Brain pericyte (primary cell): ENCODE measurements around the gene SMIM13.

Source experiments
- DNase-seq: peaks from one replicate; pipeline ENCODE4 v3.0.0-alpha.2; 2012; ENCODE audit warnings: low read depth, low spot score

Gene SMIM13

DNA sequence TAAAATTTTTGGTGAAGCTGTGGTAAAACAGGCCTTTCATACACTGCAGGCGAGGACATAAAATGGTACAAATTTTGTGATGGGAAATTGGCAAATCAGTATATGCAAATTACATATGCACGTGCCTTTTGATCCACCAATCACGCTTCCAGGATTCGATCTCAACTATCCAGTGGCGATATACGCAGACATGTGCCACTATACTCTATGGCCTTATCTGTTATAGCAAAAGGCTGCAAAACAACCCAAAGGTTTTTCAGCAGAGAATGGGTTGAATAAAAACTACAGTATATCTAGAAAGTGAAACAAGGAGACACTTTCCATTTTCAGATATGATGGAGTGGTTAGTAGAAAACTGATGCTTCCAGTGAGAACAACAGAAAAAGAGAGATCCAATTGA lies 59.8 kb downstream of the SMIM13 start:
- no peak for DNase-seq

DNA sequence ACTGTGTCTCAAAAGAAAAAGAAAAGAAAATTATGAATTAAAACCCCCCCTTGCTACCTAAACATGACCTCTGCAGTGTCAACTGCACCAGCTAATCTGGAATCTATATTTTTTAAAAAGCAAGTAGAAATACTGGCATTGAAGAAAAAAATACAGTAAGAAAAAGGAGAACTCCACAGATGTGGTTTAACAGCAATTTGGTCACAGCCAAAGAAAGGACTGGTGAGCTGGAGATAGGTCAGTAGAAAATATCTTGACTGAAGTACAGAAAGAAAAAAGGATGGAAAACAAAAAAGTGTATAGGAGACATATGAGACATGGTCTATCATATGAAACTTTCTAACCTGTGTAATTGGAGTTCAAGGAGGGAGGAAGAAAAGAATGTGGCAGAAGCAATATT lies 62.0 kb downstream of the SMIM13 start:
- no peak for DNase-seq

DNA sequence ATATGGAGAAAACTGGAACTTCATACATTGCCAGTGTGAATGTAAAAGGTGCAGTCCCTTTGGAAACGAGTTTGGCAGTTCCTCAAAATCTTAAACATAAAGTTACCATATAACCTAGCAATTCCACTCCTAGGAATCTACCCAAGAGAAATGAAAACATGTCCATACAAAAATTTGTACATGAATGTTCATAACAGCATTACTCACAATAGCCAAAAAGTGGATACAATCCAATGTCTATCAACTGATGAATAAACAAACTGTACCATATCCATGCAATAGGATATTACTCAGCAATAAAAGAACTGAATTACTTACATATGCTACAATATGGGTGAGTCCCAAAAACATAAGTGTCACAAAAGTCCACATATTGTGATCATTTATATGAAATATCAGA lies 66.6 kb downstream of the SMIM13 start:
- DNase-seq = no peak

DNA sequence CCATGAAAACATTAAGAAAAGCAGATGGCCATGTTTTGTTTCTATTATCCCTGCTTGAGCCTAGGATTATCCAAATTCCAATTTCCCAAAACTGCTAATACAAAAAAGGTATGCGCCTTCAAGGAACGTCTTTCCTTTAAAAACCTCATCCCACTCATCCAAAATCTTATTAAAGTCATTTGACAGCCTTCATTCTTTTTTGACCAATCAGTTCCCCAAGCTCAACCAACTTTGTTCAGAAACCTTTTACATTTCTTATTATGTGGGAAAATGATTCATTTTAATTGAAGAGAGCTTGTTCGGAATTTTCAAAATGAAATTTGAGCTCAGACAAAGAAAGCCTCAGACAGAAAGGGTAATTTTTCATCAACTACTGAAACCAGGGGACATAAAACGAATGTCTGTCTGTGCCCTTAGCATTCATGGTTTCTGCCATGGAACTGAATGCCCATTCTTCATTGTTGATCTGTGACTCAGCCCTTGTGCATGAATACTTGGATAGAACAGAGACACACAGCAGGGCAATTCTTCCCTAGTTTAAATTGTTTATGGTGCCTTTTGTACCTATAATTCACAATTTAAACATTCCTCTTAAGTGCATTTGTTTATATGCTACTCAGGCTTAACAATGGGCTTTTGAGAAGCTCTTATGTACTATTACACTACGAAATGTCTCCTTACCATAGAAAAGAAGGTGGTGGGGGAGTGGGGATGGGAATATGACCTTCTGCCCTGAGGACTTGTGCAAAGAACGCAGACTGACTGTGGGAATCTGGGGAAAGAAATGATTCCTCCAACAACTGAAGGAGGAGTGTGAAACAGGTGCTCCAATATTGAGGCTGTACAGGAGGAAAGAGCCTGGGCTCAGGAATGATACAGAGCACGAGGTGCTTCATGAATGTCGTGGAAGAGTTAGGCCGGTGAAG lies 67.7 kb downstream of the SMIM13 start:
- DNase-seq = no peak

DNA sequence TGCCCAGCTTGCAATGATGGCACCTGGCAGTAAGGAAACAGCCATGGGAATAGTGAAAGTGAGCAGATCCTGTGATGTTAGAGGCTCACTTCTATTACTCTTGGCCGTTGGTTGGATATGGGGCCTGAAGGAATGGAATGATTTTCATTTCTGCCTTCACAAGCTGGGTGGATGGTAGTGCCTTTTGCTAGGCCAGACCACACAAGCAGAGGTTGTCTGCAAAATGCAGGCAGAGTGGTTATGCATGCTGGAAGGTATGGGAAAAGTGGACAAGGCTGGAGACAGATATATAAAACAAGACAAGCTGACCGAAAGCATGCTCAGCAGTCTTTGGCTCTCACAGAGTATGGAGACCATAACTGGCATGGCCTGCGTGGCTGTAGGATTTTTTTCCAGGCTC lies 68.6 kb downstream of the SMIM13 start:
- no peak for DNase-seq

DNA sequence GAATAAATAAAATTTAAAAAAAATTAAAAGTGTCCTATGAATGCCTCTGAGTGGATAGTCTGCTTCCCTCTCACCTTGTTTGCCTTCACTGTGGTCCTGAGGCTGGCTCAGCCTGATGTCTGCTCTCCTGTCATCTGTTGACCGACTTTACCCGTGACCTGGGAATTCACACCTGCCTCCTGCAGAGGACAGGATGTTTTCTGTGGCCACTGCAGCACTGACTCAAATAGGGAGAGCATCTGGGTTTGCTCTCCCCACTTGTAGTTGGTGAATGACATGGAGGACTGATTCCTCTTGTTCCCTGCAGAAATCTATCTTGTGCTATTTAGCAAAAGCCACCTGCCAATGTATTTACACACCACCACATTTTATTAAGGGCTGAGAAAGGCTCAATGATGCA lies 70.3 kb downstream of the SMIM13 start:
- DNase-seq = no peak

DNA sequence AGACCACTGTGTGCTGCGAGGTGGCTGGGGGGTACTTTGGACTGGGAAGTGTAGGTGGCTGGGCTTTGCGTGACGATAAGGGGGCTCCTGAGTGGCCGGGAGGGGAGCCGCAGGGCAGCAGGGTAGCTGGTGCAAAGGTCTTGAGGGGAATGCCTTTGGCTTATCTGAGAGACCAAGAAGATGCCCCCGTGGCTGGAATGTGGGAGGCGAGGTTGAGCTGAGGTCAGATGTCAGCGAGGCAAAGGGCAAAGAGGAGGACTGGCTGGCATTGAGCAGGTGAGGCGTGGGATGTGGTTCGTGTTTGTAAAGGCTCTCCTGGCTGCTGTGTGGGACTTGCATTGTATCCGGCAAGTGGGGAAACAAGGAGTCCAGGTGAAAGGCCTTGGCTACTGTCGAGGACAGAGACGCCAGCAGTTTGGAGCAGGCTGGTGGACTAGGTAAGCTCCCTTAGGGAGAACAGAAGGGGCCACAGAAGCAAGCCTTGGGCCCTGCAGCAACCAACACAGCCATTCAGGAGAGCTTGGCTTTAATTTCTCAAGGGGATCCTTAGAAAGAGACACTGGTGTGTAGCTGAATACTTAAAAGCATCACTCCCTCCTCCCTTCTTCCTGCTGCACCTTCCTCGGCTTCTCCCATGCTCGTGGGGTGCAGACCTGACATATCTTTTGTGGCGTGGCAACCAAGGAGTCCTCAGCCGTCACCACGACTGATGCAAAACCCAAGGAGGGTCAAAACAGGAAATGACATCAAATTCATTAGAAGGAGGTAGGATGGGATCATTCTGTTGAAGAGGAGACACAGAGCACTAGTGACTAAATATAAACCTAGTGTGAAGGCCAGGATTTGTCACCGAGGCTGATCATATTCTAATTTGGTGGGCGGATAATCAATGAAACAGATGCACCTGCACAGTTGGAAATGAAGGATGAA lies 71.3 kb downstream of the SMIM13 start:
- no peak for DNase-seq

DNA sequence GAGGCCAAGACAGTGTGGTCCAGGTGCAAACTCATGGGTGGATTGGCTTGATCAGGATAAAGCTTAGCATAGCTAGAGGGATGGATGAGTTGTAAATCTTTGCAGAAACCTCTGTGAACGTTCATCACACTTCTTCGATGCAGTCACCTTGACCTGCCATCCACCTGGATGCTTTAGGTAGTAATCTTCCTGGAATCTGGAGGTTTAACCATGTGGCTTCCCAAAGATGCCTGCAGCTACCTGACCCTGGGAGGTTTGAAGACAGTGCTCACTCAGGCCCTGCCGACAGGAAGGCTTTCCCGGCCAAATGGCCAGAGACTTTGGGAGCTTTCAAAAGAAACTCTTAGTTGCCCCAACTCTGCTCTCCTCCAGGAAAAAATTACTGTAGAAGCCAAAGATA lies 73.3 kb downstream of the SMIM13 start:
- no peak for DNase-seq

DNA sequence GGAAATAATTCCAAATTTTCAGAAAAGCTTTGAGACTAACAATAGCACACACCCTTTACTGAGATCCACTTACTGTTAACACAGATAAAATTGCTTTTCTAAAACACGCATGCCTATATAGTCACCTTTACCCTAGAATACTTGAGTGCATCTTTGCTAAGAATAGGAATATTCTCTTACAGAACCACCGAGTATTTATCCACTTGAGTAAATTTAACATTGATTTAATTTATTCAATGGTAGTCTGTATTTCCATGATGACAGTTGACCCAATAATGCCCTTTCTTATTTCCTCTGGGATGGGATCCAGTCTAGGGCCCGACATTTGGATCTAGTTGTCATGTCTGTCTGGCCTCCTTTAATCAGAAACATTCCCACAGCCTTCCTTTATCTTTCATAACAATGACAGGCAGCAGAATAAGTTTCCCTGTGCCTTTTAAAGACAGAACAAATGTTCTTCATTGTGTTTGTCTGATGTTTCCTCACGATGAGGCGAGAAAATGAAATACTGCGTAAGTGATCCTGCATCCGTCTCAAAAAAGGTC lies 74.5 kb downstream of the SMIM13 start:
- no peak for DNase-seq

DNA sequence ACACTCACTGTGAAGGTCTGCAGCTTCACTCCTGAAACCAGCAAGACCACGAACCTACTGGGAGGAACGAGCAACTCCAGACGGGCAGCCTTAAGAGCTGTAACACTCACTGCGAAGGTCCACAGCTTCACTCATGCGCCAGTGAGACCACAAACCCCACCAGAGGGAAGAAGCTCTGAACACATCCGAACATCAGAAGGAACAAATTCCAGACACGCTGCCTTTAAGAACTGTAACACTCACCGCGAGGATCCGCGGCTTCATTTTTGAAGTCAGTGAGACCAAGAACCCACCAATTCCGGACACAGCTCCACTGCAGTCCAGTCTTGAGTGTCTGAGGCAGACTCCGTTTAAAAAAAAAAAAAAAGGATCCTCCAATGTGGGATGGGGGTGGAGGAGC lies 78.3 kb downstream of the SMIM13 start:
- no peak for DNase-seq

DNA sequence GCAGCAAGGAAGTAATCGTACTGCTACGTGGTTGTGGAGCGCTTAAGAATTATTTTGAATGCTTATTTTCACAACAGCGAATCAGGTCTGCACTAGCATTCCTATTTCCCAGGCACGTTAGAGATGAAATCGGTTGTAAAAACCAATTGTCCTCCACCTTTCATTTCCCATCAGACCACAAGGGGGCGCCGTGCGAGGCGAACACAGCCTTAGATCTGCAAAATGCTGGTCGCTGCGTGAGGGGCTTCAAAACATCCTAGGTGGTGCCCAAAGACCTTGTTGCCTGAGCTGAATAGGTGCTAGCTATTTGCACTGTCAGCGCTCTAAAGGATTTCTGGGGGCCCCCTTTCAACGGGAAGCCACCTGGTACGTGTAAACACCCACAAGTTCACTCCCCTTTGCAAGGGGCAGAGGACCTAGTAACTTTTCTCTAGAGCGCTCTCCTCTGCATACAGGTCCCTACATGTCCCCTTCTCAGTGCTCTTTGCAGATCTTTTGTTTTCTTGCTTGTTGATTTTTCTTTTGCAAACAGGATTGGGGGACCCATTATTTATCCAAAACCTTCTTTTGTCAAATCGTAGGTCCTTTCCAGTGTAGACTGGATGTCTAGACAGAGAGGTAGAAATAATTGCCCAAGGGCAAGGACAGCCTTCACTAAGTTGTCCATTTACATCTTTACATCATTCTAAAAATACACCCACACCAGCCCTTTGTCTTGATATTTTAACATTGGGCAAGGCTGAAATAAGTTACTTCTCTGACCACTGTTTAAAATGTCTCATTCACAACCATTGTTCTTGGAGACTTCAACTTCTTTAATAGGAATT lies 79.1 kb downstream of the SMIM13 start:
- no peak for DNase-seq

DNA sequence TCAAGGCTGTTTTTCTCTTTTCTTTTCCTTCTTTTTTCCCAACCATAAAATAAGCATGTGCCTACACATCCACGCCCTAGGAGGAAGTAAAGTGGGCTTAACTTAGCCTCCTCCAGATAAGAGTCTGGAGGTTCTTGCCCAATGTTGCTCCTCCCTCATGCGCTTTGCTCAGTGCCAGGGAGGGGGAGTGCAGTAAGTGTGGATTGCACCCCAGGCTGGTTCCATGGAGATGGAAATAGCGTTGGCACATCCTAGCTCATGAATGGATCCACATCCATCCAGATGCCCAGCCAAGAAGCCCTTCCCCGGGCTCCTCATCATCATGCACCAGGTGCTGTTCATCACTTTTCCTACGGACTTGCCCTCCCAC lies 80.6 kb downstream of the SMIM13 start:
- no peak for DNase-seq

DNA sequence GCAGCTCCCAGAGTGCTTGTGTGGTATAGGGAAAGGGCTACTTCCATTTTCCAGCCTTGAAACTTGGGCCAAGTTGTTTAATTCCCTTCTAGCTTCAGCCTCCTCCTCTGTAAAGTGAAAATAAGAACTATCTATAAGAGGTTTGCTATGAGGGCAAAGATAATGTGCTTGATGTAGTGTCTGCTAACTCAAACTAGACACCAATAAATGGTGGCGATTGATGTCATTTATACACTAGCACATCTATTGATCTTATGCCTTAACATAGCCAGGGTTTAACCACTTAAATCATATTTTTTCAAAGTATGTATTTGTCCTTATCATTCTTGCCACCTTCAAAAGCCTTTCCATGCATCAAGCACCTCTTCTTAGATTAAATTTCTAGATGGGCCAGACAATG lies 83.6 kb downstream of the SMIM13 start:
- DNase-seq = no peak

DNA sequence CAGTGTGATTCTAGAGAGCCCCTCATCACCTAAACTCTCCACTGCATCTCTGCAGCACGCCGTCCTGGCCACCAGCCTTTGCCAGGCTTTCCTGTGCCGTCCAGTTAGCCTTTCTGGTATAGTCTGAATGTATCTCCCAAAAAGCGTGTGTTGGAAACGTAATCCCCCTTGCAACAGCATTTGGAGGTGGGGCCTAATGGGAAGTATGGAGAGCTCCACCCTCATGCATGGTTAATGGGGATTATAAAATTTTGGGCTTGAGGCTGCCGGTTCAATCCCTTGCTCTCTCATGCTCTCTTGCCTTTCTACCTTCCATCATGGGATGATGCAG lies 85.4 kb downstream of the SMIM13 start:
- DNase-seq = no peak

DNA sequence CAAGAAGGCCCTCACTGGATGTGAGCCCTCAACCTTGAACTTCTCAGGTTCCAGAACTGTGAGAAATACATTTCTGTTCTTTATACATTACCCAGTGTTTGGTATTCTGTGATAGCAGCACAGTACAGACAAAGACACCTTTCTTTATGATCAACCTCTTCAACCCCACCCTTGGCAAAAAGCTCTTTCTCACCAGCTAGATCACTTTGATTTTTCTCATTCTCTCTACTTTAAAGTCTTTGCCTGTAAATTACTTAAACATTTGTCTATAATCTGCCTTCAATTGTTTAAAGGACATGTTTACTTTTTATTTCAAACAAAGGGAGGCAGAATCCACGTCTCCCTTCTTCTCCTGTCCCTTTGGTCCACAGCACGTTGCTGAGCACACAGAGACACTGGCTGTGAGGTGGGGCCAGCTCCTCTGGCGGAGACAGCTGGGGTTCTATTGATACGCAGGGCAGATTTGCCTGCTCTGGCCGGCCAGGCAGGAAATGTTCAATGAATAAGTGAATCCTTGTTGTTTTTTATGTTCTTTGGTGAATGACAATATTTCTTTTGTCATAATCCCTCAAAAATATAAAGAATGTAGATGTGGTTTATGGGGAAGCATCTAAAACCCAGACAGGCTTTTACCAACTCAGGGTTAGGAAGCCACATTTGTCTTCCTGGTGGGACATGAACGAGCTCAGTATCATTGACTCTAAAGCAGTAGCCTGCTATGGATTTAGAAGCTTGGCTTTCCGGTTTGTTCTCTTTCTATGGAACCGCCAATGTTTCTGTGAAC lies 86.0 kb downstream of the SMIM13 start:
- no peak for DNase-seq

DNA sequence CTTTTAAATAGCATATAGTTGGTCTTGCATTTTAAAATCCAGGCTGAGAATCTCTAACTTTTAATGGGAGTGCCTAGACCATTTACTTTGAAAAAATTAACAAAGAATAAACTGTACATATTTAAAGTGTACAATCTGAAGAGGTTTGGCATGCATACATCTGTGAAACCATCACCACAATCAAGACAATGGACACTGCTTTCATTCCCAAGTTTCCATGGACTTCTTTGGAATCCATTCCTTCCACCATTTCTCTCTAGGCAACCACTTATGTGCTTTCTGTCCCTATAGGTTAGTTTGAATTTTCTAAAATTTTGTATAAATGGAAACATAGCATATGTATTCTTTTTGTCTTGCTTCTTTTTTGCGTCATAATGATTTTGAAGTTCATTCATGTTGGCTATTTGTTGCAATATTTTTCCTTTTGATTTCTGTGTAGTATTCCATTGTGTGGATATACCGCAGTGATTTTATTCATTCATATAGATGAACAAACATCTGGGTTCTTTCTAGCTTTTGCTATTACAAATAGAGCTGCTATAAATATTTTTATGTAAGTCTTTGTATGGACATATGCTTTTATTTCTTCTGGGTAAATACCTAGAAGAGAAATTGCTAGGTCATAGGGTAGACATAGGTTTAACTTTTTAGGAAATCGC lies 88.0 kb downstream of the SMIM13 start:
- DNase-seq = no peak

DNA sequence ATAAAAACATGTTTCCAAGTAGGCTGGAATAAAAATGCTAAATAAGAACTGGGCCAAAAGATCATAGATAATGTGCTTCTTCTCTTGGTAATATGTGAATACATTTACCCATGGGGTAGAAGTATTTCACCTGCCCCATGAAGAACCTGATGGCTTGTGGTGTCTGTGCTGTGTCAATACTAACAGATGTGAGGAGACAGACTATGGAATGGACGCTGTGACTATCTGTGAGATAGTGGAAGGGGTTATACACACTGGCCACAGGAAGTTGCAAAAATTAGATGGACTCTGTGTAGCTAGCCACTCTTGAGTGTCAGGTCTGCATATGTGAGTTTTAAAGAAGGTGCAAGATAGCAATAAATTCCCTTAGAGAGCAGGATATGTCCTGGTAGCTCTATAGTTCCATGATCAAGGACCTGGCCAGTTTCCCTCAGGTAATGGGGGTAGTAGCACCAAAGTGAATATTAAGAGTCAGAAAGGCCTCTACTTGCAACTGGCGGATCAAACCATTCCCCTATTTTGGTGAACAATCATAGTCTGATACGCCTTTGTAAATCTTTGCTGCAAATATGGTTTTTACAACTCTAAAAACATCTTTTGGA lies 90.2 kb downstream of the SMIM13 start:
- no peak for DNase-seq

DNA sequence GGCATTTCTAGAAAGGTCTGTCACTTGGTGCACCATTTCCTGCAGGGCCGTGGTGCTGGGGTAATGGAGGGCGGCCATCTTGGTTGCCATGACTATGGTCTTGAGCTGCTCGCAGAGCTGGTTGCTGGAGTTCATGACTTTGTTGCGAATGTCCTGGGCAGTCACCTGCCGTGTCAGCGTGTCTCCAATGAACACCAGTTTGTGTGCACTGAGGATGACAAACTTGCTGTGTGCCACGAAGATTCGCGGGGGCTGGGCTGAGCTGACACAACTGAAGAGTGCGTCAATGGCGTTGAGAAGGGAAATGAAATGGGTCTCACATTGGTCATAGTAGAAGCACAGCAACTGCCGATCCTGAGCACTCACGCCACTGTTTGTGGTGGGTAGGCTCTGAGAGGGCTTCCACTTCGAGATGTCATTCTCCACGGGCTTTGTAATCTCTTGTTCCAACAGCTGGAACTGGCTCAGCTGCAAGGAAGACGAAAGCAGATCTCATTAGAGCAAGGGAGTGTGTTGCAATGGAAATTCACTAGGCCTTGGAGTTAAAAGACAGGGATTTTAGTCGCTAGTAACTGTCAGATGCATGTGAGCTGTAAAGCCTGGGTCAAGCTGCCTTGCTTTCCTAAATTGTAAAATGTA lies 91.7 kb downstream of the SMIM13 start:
- no peak for DNase-seq

DNA sequence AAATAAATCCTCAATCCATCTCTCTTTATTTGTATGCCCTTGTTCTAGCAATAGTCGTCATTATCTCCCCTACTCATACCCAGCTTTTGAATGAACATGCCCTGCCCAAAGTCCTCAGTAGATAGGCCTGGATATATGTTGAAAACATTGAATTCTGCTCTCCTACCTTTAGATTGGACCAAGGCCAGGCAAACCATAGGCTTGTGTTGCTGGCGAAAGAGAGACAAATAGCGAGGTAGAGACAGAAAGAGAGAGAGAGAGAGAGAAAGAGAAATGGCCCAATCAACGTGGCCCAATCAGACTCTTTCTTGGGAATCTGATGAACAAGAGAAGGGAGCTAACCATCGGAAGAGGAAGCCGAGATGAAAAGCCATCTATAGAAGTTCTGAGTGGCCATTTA lies 93.7 kb downstream of the SMIM13 start:
- no peak for DNase-seq
